Tibial nerve (tissue), 4 donors: ENCODE results near the gene RPS14. TPM values are rescaled to one million over a fixed set of nuclear protein-coding genes. Genes with fewer than 3 reads are reported as not detected.
"Not testable (repeated sequence)": the region's sequence is repeated elsewhere in the genome, so short reads cannot be mapped to it uniquely, and the experiment has no call there.

Source experiments
- DNase-seq, 2 donors: peaks; one replicate each; pipeline ENCODE4 v3.0.0-alpha.2; 2019; ENCODE audit warnings: low spot score in 2 of 2
- H3K27ac ChIP-seq, 4 donors: fragments of 200-600 bp; sonication (generic) in 3 of 4; one replicate each; pipeline ENCODE4 v1.5.1; 2017 to 2019; ENCODE audit warnings: mild to moderate bottlenecking in 1 of 4
- H3K27me3 ChIP-seq, 2 donors: fragments of 200-600 bp; sonication (generic) in 1 of 2; one replicate each; pipeline versions ENCODE4 v1.5.1 to v1.6.0; 2017 to 2019
- H3K36me3 ChIP-seq, 3 donors: fragments of 200-600 bp; sonication (generic); one replicate each; pipeline ENCODE4 v1.5.1; 2018 to 2019
- H3K4me1 ChIP-seq, 4 donors: fragments of 200-600 bp; sonication (generic) in 3 of 4; one replicate each; pipeline ENCODE4 v1.5.1; 2017 to 2019
- H3K4me3 ChIP-seq, 4 donors: fragments of 200-600 bp; sonication (generic) in 3 of 4; one replicate each; pipeline ENCODE4 v1.5.1; 2017 to 2019; ENCODE audit warnings: mild to moderate bottlenecking in 1 of 4, moderate library complexity in 1 of 4
- H3K9me3 ChIP-seq, 4 donors: fragments of 200-600 bp; sonication (generic) in 3 of 4; one replicate each; pipeline ENCODE4 v1.5.1; 2017 to 2019
- EP300 ChIP-seq, 2 donors: sonication (generic); formaldehyde crosslinking; IDR thresholded peaks; one replicate each; pipeline ENCODE4 v1.6.1; 2017; ENCODE audit warnings: antibody characterized with exemption in 2 of 2, mild to moderate bottlenecking in 1 of 2
- POLR2A ChIP-seq, 2 donors: fragments of 450-650 bp; IDR thresholded peaks; one replicate each; pipeline ENCODE4 v1.6.1; 2017; ENCODE audit warnings: antibody characterized with exemption in 2 of 2, mild to moderate bottlenecking in 2 of 2, moderate library complexity in 2 of 2
- WGBS, 2 donors: methylation state at CpG; one replicate each; pipeline ENCODE4 v1.1.5; 2018; 5-methylcytosine and 5-hydroxymethylcytosine counted together
- total RNA-seq, 4 donors: library from RNA; depleted of rRNA; stranded (reverse); fragments of >200 nt; gene quantifications; one replicate each; pipeline ENCODE4 v1.1.0, GENCODE V29; 2016
- TF ChIP-seq, protein P1 (sequence below), 5 experiments: fragments of 200-600 bp in 3 of 5; fragments of 450-650 bp in 2 of 5; sonication (generic) in 3 of 5; IDR thresholded peaks; one replicate each; pipeline ENCODE4 v1.5.1; 2016 to 2019; ENCODE audit warnings: antibody characterized with exemption in 5 of 5, mild to moderate bottlenecking in 3 of 5, moderate library complexity in 2 of 5

The RPS14 gene
- total RNA-seq, 4 donors from 2014 or later, result 2,328 to 3,623 (median 2,710) TPM

DNA sequence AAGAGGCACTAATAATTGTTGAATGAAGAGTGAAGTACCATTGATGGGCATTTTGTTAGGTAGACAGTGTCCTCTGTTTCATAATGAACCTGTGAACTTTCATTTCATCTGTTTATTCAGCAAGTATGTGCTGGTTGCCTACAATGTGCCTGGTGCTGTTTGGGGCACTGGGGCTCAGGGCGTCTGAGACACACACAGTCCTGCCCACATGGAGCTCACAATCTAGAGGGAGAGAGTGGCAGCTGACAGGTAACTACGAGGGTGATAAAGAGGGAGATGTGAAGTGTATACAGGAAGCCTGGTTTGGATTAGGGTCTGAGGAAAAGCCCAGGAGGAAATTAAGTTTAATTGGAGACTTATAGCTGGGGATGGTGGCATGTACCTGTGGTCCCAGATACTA, 29.9 kb upstream of the RPS14 start:
- no peaks in the 10 kb centered on the region for H3K36me3 ChIP-seq
- H3K9me3 ChIP-seq, result no peaks in the 10 kb centered on the region
- TF ChIP-seq EP300 (IDR thresholded peaks at IDR 0.05), result no peak
- TF ChIP-seq POLR2A (IDR thresholded peaks at IDR 0.05), result no peak
- TF ChIP-seq, protein P1, sequence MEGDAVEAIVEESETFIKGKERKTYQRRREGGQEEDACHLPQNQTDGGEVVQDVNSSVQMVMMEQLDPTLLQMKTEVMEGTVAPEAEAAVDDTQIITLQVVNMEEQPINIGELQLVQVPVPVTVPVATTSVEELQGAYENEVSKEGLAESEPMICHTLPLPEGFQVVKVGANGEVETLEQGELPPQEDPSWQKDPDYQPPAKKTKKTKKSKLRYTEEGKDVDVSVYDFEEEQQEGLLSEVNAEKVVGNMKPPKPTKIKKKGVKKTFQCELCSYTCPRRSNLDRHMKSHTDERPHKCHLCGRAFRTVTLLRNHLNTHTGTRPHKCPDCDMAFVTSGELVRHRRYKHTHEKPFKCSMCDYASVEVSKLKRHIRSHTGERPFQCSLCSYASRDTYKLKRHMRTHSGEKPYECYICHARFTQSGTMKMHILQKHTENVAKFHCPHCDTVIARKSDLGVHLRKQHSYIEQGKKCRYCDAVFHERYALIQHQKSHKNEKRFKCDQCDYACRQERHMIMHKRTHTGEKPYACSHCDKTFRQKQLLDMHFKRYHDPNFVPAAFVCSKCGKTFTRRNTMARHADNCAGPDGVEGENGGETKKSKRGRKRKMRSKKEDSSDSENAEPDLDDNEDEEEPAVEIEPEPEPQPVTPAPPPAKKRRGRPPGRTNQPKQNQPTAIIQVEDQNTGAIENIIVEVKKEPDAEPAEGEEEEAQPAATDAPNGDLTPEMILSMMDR (IDR thresholded peaks at IDR 0.05), result no peak
- no peaks in the 10 kb centered on the region for H3K4me1 ChIP-seq
- no peaks in the 10 kb centered on the region for H3K27me3 ChIP-seq
- DNase-seq, result no peak
- no peak overlapping the region for H3K27ac ChIP-seq
- WGBS, 2 donors, result 75 to 83% methylated on average over 2 of the region's 2 CpGs
- H3K4me3 ChIP-seq, result no peak overlapping the region

DNA sequence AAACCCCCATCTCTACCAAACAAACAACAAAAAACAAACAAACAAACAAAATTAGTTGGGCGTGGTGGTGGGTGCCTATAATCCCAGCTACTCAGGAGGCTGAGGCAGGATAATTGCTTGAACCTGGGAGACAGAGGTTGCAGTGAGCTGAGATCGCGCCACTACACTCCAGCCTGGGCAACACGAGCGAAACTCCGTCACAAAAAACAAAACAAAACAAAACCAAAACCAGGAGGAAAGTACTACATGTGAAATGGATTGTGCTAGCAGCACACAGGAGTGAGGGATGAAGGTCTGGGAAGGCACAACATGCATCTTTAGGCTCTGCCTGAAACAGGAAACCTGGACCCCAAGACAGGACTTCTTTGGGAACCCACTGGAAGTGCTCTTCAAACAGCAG, 27.0 kb upstream of the RPS14 start:
- H3K27me3 ChIP-seq, H3K9me3 ChIP-seq, H3K4me3 ChIP-seq, DNase-seq, H3K27ac ChIP-seq, H3K36me3 ChIP-seq: not testable (repeated sequence)
- H3K4me1 ChIP-seq, result peaks cover 0 to 13% (median 2%) of the 10 kb centered on the region in 4 donors
- WGBS, 2 donors, result 76 to 83% methylated on average over 6 of the region's 6 CpGs

DNA sequence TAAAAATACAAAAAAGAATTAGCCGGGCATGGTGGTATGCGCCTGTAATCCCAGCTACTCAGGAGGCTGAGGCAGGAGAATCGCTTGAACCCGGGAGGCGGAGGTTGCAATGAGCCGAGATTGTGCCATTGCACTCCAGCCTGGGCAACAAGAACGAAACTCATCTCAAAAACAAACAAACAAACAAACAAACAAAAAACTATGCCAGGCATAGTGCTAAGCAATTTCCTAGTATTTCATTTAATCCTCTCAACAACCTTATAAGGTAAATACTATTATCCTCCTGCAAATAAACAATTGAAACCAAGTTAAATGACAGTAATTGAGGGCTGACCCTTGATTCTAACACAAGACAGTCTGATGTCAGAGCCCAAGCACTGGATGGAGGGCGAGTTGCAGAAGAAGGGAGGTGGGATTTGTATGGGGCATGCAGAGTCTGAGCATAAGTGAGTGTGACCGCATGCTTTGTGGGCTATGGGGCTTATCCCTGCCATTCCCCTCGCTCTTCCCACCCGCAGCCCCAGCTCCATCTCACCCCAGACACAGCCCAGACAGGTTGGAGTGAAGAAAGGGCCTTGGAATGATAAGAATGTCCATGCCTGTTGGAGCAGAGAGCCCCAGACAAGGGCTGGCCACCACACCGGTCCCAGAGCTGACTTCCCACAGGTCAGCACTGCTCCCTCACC, 24.3 kb upstream of the RPS14 start:
- DNase-seq, result no peak
- no peaks in the 10 kb centered on the region for H3K36me3 ChIP-seq
- no peaks in the 10 kb centered on the region for H3K9me3 ChIP-seq
- WGBS, 2 donors, result 78 to 89% methylated on average over 12 of the region's 12 CpGs
- H3K27ac ChIP-seq, result peak overlapping the region in 1 of 4 donors; percentile 62
- peaks cover 0 to 17% (median 2%) of the 10 kb centered on the region in 4 donors for H3K4me1 ChIP-seq
- no peak for TF ChIP-seq EP300 (IDR thresholded peaks at IDR 0.05)
- H3K4me3 ChIP-seq, result no peak overlapping the region
- no peaks in the 10 kb centered on the region for H3K27me3 ChIP-seq

DNA sequence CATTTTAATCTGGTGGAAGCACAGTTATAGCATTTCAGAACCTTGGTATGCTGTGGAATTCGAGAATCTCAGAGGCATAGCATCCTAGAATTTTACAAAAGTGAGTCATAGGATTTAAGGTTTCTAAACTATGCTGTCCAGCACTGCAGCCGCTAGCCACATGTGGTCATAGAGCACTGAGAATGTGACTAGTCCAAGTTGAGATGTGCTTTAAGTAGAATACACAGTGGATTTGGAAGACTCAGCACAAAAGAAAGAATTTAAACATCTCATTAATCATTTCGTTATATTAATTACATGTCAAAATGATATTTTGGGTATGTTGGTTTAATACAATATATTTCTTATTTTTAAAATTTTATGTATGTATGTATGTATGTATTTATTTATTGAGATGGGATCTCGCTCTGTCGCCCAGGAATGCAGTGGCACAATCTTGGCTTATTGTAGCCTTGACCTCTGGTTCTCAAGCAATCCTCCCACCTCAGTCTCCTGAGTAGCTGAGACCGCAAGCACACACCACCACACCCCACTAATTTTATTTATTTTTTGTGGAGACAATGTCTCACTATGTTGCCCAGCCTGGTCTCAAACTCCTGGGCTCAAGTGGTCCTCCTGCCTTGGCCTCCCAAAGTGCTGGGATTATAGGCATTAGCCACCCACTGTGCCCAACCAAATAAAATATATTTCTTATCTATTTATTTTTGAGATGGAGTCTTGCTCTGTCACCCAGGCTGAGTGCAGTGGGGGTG, 20.4 kb upstream of the RPS14 start:
- no peak for TF ChIP-seq POLR2A (IDR thresholded peaks at IDR 0.05)
- TF ChIP-seq, protein P1 (IDR thresholded peaks at IDR 0.05), result no peak
- TF ChIP-seq EP300 (IDR thresholded peaks at IDR 0.05), result no peak
- WGBS, 2 donors, result 46 to 47% methylated on average over 6 of the region's 6 CpGs
- Histone ChIP-seq H3K4me1 (peaks cover 0 to 18% (median 5%) of the 10 kb centered on the region in 4 donors), H3K27me3 (no peaks in the 10 kb centered on the region), H3K9me3 (no peaks in the 10 kb centered on the region), H3K4me3 (no peak overlapping the region), H3K27ac (no peak overlapping the region), H3K36me3 (no peaks in the 10 kb centered on the region)
- DNase-seq, result no peak

DNA sequence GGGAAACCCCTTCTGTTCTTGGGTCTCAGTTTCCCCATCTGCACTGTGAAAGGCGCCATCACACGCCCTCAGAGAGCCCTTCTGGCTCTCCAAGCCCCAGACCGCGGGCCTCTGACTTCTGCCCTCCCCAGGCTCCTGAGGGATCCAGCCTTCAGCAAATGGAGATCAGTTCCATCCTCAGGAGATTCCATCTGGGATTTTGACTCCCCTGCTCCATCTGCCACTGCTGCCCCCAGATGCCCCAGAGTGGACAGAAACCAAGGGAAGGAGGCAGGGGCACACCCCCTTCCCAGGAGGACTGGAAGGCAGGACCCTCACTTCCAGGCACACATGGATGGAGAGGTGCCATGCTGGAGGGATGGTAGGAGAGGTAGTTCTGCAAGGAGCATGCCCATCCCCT, 18.7 kb upstream of the RPS14 start:
- TF ChIP-seq POLR2A (IDR thresholded peaks at IDR 0.05), result no peak
- TF ChIP-seq EP300 (IDR thresholded peaks at IDR 0.05), result no peak
- TF ChIP-seq, protein P1 (IDR thresholded peaks at IDR 0.05), result no peak
- DNase-seq, result no peak
- Histone ChIP-seq H3K9me3 (no peaks in the 10 kb centered on the region), H3K4me3 (no peak overlapping the region), H3K27ac (no peak overlapping the region), H3K27me3 (no peaks in the 10 kb centered on the region), H3K36me3 (no peaks in the 10 kb centered on the region), H3K4me1 (peaks cover 0 to 26% (median 7%) of the 10 kb centered on the region in 4 donors)
- WGBS, 2 donors, result 84 to 94% methylated on average over 4 of the region's 4 CpGs

DNA sequence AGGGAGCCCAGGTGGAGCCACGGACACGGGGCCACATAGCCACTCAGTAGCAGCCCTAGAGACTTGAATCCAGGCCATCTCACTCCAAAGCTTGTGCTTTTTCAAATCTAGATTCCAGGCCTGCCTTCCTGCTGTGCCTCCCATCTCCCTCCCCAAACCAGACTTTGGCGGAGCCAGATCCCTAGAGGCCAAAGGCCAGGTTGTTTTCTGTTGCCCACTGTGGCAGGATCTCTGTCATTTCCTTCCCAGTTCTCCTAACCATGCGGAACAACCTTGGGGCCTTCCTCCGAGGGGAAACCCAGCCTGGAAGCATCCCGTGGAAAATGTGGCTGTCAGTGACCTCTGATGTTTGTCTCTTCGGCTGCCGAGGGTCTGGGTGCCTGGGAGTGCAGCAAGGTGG, 16.4 kb upstream of the RPS14 start:
- 59 to 67% methylated on average over 5 to 7 of the region's 8 CpGs for WGBS, 2 donors
- TF ChIP-seq, protein P1 (IDR thresholded peaks at IDR 0.05), result no peak
- peak in 1 of 2 donors; percentile 44 for TF ChIP-seq EP300 (IDR thresholded peaks at IDR 0.05)
- H3K36me3 ChIP-seq, result no peaks in the 10 kb centered on the region
- H3K9me3 ChIP-seq, result no peaks in the 10 kb centered on the region
- no peaks in the 10 kb centered on the region for H3K27me3 ChIP-seq
- peak overlapping the region in 2 of 4 donors; percentile 20 to 63 for H3K27ac ChIP-seq
- H3K4me3 ChIP-seq, result no peak overlapping the region
- DNase-seq, result no peak
- H3K4me1 ChIP-seq, result peaks cover 0 to 16% (median 7%) of the 10 kb centered on the region in 4 donors
